PFSK-1 (cell line): ENCODE results near the gene ANKMY2.

Experiments used
- FOXP2 ChIP-seq: optimal IDR thresholded peaks from 2 replicates; pipeline ENCODE3; 2011; ENCODE audit warnings: borderline replicate concordance, control low read depth, inconsistent platforms; ENCODE audit not compliant: insufficient read depth; ENCODE audit errors: extremely low read length, extremely low read depth
- POLR2AphosphoS5 ChIP-seq: IDR thresholded peaks from 2 replicates; pipeline ENCODE4 v1.6.1; 2012; ENCODE audit warnings: low read depth, mild to moderate bottlenecking, control low read depth, low read length, moderate library complexity

- TF ChIP-seq POLR2AphosphoS5 = no peak
- no peak for TF ChIP-seq FOXP2
Observed at GRCh38 chr7:16636555-16637101, 8.9 kb downstream of the ANKMY2 start.
